HepG2 (cell line): ENCODE measurements around the gene SLC27A1. TPM values are rescaled to one million over a fixed set of nuclear protein-coding genes. Genes with fewer than 3 reads are reported as not detected.

Experiments used
- ATAC-seq: fragments of 200-7000 bp; cut with Tn5 transposase; 3 replicates; pipeline ENCODE4 v1.9.1; 2020; ENCODE audit warnings: mild to moderate bottlenecking, moderate library complexity
- BruUV-seq: library from RNA; stranded (reverse); fragments of 400-500 nt; replicated peaks from 2 replicates; lab custom pipeline; 2021; lab: Mats Ljungman, UMichigan
- CTCF ChIA-PET: fragments of 300-600 bp; formaldehyde crosslinking; extraction: SDS; loops from one replicate; lab custom pipeline; 2021; ENCODE audit warnings: low total read pairs, inconsistent platforms, low intra/inter-chr PET ratio; lab: Yijun Ruan, JAX
- POLR2A ChIA-PET: fragments of 350-600 bp; sonication (Branson Sonifier 250); formaldehyde crosslinking; loops from one replicate; lab custom pipeline; 2020; ENCODE audit warnings: antibody characterized with exemption, inconsistent platforms; lab: Yijun Ruan, JAX
- DNase-seq: peaks from one replicate; pipeline ENCODE4 v3.0.0-alpha.2; 2015; ENCODE audit warnings: low spot score
- FAIRE-seq: peaks from 3 replicates; lab custom pipeline; 2011; peaks lifted over from hg19 to GRCh38; lab: Jason Lieb, UNC
- H2AFZ ChIP-seq: one replicate; pipeline ENCODE4 v1.6.1; 2011; ENCODE audit warnings: low read length, inconsistent platforms
- H3K27ac ChIP-seq: fragments of 300-600 bp; 3 replicates; pipeline ENCODE4 v1.8.0; 2011; ENCODE audit warnings: mixed run types, mild to moderate bottlenecking, mixed read lengths, low read length, inconsistent platforms; ENCODE audit not compliant: insufficient read depth; ENCODE audit errors: extremely low read length
- H3K27me3 ChIP-seq, 2 experiments: fragments of 200-600 bp in 1 of 2; 2 replicates in 1 of 2; 3 replicates in 1 of 2; pipeline versions ENCODE4 v1.6.0 to v1.8.0; 2011; ENCODE audit warnings: low read length in 2 of 2, mild to moderate bottlenecking in 2 of 2, moderate library complexity in 2 of 2, inconsistent platforms in 1 of 2; ENCODE audit not compliant: insufficient read depth in 2 of 2, control insufficient read depth in 1 of 2
- H3K36me3 ChIP-seq, 2 experiments: fragments of 200-600 bp in 1 of 2; replicated peaks in 1 of 2; 2 replicates in 1 of 2; 3 replicates in 1 of 2; pipeline versions ENCODE4 v1.5.1 to v1.8.0; 2011; ENCODE audit warnings: low read length in 2 of 2, inconsistent platforms in 1 of 2; ENCODE audit not compliant: insufficient read depth in 2 of 2, control insufficient read depth in 1 of 2
- H3K4me1 ChIP-seq: 2 replicates; pipeline ENCODE4 v1.5.1; 2012; ENCODE audit warnings: low read length, inconsistent platforms; ENCODE audit not compliant: insufficient read depth
- H3K4me2 ChIP-seq: 2 replicates; pipeline ENCODE4 v1.6.0; 2011; ENCODE audit warnings: low read depth, low read length, inconsistent platforms
- H3K4me3 ChIP-seq, 3 experiments: fragments of 200-600 bp in 1 of 3; sonication (generic), shearing (Covaris generic) in 1 of 3; replicated peaks in 1 of 3; 2 replicates each; pipeline ENCODE4 v1.5.1; 2011 to 2016; ENCODE audit warnings: low read length in 3 of 3, inconsistent platforms in 2 of 3, low read depth in 2 of 3, mild to moderate bottlenecking in 2 of 3, control low read depth in 1 of 3, mixed read lengths in 1 of 3; ENCODE audit not compliant: insufficient read depth in 1 of 3
- H3K79me2 ChIP-seq: one replicate; pipeline ENCODE4 v1.6.1; 2011; ENCODE audit warnings: low read length, inconsistent platforms; ENCODE audit not compliant: insufficient read depth
- H3K9ac ChIP-seq: 2 replicates; pipeline ENCODE4 v1.6.0; 2011; ENCODE audit warnings: mild to moderate bottlenecking, low read depth, low read length, inconsistent platforms; ENCODE audit not compliant: insufficient read depth
- H3K9me3 ChIP-seq: 2 replicates; pipeline ENCODE4 v1.5.1; 2012; ENCODE audit warnings: mild to moderate bottlenecking, low read length
- H4K20me1 ChIP-seq: 2 replicates; pipeline ENCODE4 v1.6.0; 2011; ENCODE audit warnings: inconsistent platforms, mild to moderate bottlenecking, low read length, moderate library complexity; ENCODE audit not compliant: insufficient read depth
- ARID2 ChIP-seq: sonication (generic); formaldehyde crosslinking; IDR thresholded peaks from 2 replicates; pipeline ENCODE4 v1.8.1; 2022; ENCODE audit warnings: mild to moderate bottlenecking, missing genetic modification reagents, borderline replicate concordance
- ATF7 ChIP-seq, 2 experiments: fragments of 450-650 bp in 1 of 2; sonication (generic) in 1 of 2; formaldehyde crosslinking in 1 of 2; IDR thresholded peaks; 2 replicates each; pipeline versions ENCODE4 v1.4.0 to v1.6.1; 2016 to 2020; ENCODE audit warnings: antibody characterized with exemption in 1 of 2, mild to moderate bottlenecking in 1 of 2, missing genetic modification reagents in 1 of 2
- CENPT ChIP-seq: sonication (generic); formaldehyde crosslinking; IDR thresholded peaks from 2 replicates; pipeline ENCODE4 v1.8.0; 2022; ENCODE audit warnings: low read depth, mild to moderate bottlenecking, moderate library complexity, missing genetic modification reagents
- E2F2 ChIP-seq: sonication (generic); formaldehyde crosslinking; IDR thresholded peaks from 2 replicates; pipeline ENCODE4 v1.4.0; 2020; ENCODE audit warnings: missing genetic modification reagents, borderline replicate concordance
- ETV5 ChIP-seq: IDR thresholded peaks from 2 replicates; pipeline ENCODE4 v1.6.1; 2018; ENCODE audit warnings: missing biosample characterization, missing genetic modification reagents, inconsistent platforms, borderline replicate concordance
- GMEB1 ChIP-seq: sonication (generic); formaldehyde crosslinking; IDR thresholded peaks from 2 replicates; pipeline ENCODE4 v1.5.1; 2020; ENCODE audit warnings: missing genetic modification reagents, mild to moderate bottlenecking, borderline replicate concordance
- TBL1XR1 ChIP-seq: fragments of 150-350 bp; IDR thresholded peaks from 2 replicates; pipeline ENCODE4 v1.6.1; 2014; ENCODE audit warnings: borderline replicate concordance, low read length; ENCODE audit not compliant: partially characterized antibody
- ZBTB38 ChIP-seq: sonication (generic); formaldehyde crosslinking; IDR thresholded peaks from 2 replicates; pipeline ENCODE4 v1.5.1; 2020; ENCODE audit warnings: mild to moderate bottlenecking, missing genetic modification reagents
- ZFP91 ChIP-seq: sonication (generic); formaldehyde crosslinking; IDR thresholded peaks from 2 replicates; pipeline ENCODE4 v1.9.0; 2022; ENCODE audit warnings: missing genetic modification reagents, mild to moderate bottlenecking, borderline replicate concordance
- ZNF446 ChIP-seq: sonication (generic); formaldehyde crosslinking; IDR thresholded peaks from 2 replicates; pipeline ENCODE4 v1.5.0; 2020; ENCODE audit warnings: mild to moderate bottlenecking, missing genetic modification reagents
- ZNF629 ChIP-seq: sonication (generic); formaldehyde crosslinking; conservative IDR thresholded peaks from 2 replicates; pipeline ENCODE4 v1.5.0; 2020; ENCODE audit warnings: missing genetic modification reagents
- WGBS: methylation state at CpG from one replicate; pipeline ENCODE4 v1.1.6; 2017; ENCODE audit warnings: low lambda C conversion rate; 5-methylcytosine and 5-hydroxymethylcytosine counted together
- in situ Hi-C: cut with HindIII; loops from 2 replicates; pipeline ENCODE4 v1.10.0; 2017; ENCODE audit warnings: low pct_unique_long_range_greater_than_20kb; ENCODE audit not compliant: extremely low pct_ligation_motif_present
- intact Hi-C: fragments of 100-400 bp; cut with micrococcal nuclease; formaldehyde crosslinking; loops from one replicate; pipeline ENCODE4 v1.10.0; 2022; ENCODE audit not compliant: unreplicated experiment
- polyA plus RNA-seq, 8 experiments: library from polyadenylated mRNA; depleted of rRNA in 3 of 8; stranded (reverse) in 7 of 8; unstranded in 1 of 8; fragments of >200 nt; fragmentation: Illumina TruSeq in 4 of 8; extraction: Trizol in 4 of 8; gene quantifications; 2 replicates each; pipeline versions ENCODE4 v1.2.1 to v1.2.3, GENCODE V29; 2011 to 2016; ENCODE audit warnings: low read depth in 4 of 8, missing spikeins in 1 of 8, mixed read lengths in 1 of 8; ENCODE audit not compliant: insufficient read depth in 1 of 8
- total RNA-seq, 5 experiments: library from RNA; depleted of rRNA; stranded (reverse); fragments of >200 nt; fragmentation: Illumina TruSeq; extraction: Trizol; gene quantifications; 2 replicates each; pipeline ENCODE4 v1.2.3, GENCODE V29; 2016; ENCODE audit warnings: low read depth in 1 of 5

The SLC27A1 gene
- total and polyA plus RNA-seq, 2 of the 13 experiments (the other 11 are each of a cell fraction or from before 2014, with no cell fraction given) = 4.1 to 8.8 TPM

- Histone ChIP-seq H3K79me2 (peaks cover 15% of the 10 kb centered on the region), H4K20me1 (no peaks in the 10 kb centered on the region), H3K4me3 (no peak overlapping the region), H3K27ac (no peak overlapping the region), H3K9ac (no peak overlapping the region), H3K4me1 (peaks cover 40% of the 10 kb centered on the region), H3K36me3 (0 out of 5 replicates have a peak, but pooled peaks cover 0 to 3% of the 10 kb centered on the region in 2 experiments), H3K27me3 (no peaks in the 10 kb centered on the region), H3K9me3 (no peaks in the 10 kb centered on the region), H2AFZ (no peak overlapping the region), H3K4me2 (peak overlapping the region; percentile 24)
- FAIRE-seq = no peak
- ChIA-PET CTCF (no interaction called here), POLR2A (interaction anchor here (1.2 kb wide), 1 partner anchor 42 kb away, joined by 6 read pairs; the partner anchor contains the start of gene PGLS)
- no peak for DNase-seq
- in situ Hi-C loops (no loop called here), intact Hi-C loops (no loop called here)
- no TSS peak for BruUV-seq
- 29% methylated on average over 7 of the region's 7 CpGs for WGBS
- TF ChIP-seq ETV5 (peak; percentile 34; the same call in 1 of the 2 replicates), CENPT (CRISPR knock-in tag) (no peak)
- ATAC-seq = no peak
Observed at GRCh38 chr19:17553256-17553655, 82.9 kb downstream of the SLC27A1 start.

- ATAC-seq (no peak), DNase-seq (no peak), FAIRE-seq (no peak)
- Histone ChIP-seq H3K36me3 (peaks cover 6 to 14% of the 10 kb centered on the region in 2 experiments), H3K9me3 (no peaks in the 10 kb centered on the region), H3K27me3 (no peaks in the 10 kb centered on the region), H3K79me2 (peaks cover 15% of the 10 kb centered on the region), H3K27ac (no peak overlapping the region), H3K4me1 (peaks cover 25% of the 10 kb centered on the region), H2AFZ (no peak overlapping the region), H3K4me3 (peak overlapping the region; percentile 39 to 82 (median 68); a peak in 5 of 6 replicates), H3K9ac (peak overlapping the region; percentile 82; the same call in 1 of the 2 replicates), H4K20me1 (no peaks in the 10 kb centered on the region), H3K4me2 (peak overlapping the region; percentile 81)
- 28% methylated on average over 8 of the region's 19 CpGs for WGBS
- in situ Hi-C loops = no loop called here
- intact Hi-C loops = no loop called here
- POLR2A ChIA-PET = no interaction called here
- CTCF ChIA-PET = no interaction called here
- BruUV-seq = no TSS peak
- TF ChIP-seq TBL1XR1 = no peak
- TF ChIP-seq ZNF629 (CRISPR knock-in tag) = peak; percentile 93
- no peak for TF ChIP-seq ZBTB38 (CRISPR knock-in tag)
- TF ChIP-seq ZNF446 (CRISPR knock-in tag) = no peak
- TF ChIP-seq GMEB1 (CRISPR knock-in tag) = no peak
- TF ChIP-seq E2F2 (CRISPR knock-in tag) = no peak
- no peak for TF ChIP-seq ARID2 (CRISPR knock-in tag)
- TF ChIP-seq ATF7 (IDR thresholded peaks at IDR 0.05) = no peak
- 0 out of 2 replicates have a peak, but pooled peaks have one; percentile 65 for TF ChIP-seq ATF7 (CRISPR knock-in tag; IDR thresholded peaks at IDR 0.05)
- TF ChIP-seq ZFP91 = peak; percentile 100; the same call in 1 of the 2 replicates
Observed at GRCh38 chr19:17554968-17555479, 84.7 kb downstream of the SLC27A1 start.
